AG04449 (cell line): Measurements from ENCODE around the gene NRXN2.

Experiments used
- CTCF ChIA-PET: fragments of 350-600 bp; formaldehyde crosslinking; extraction: SDS; loops from one replicate; lab custom pipeline; 2021; ENCODE audit warnings: antibody characterized with exemption; lab: Yijun Ruan, JAX
- POLR2A ChIA-PET: fragments of 400-600, 350-600 bp; formaldehyde crosslinking; extraction: SDS; loops from one replicate; lab custom pipeline; 2020; ENCODE audit warnings: antibody characterized with exemption, inconsistent platforms; lab: Yijun Ruan, JAX
- DNase-seq: peaks from one replicate; pipeline ENCODE4 v3.0.0-alpha.2; 2010; ENCODE audit warnings: low read depth, low spot score
- H3K4me3 ChIP-seq: 2 replicates; pipeline ENCODE4 v1.5.1; 2011; ENCODE audit warnings: low read depth, mild to moderate bottlenecking, control low read depth, low read length
- TF ChIP-seq, protein P1 (sequence below): IDR thresholded peaks from one replicate; pipeline ENCODE4 v1.5.1; 2011; ENCODE audit warnings: mild to moderate bottlenecking, moderate library complexity, low read length, control low read depth, inconsistent platforms; ENCODE audit not compliant: insufficient read depth; ENCODE audit errors: missing control alignments

NRXN2 gene

DNA sequence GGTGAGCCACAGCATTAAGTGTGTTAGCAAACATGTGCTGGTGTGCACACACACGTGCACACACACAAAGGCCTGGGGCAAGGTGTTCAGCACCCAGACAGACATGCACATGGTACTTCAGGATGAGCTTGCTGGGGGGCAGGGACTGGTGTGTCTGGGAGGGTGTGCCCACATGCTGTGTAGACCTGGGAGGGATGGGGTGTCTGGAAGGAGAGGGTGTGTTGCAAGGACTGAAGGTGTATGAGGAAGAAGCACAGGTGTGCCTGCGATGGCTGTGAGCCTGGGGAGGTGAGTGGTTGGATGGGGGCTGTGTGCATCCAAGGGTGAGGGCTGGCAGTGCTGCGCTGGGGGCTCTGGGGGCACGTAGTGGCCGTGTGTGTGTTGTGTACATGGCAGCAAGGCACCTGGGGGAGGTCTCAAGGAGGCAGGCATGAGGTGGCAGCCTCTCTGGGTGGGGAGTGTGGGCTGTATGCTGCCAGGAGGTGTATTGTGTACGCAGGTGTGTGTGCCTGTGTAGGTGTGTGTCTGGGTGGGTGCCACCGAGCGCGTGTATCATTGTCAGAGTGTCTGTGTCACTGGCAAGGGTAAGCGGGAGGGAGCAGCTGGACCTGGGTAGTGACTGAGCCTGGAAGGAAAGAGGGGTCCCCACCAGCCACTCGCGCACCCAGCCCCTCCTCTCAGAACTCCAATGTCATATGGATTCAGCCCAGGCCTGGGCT is 2.2 kb downstream of the NRXN2 start:
- no peak overlapping the region for H3K4me3 ChIP-seq
- ChIA-PET POLR2A (no interaction called here), CTCF (interaction anchor here (1.0 to 3.0 kb wide), 2 partner anchors 32 to 469 kb away, joined by 3 to 14 read pairs; no protein-coding TSS in a partner anchor)
- TF ChIP-seq, protein P1, sequence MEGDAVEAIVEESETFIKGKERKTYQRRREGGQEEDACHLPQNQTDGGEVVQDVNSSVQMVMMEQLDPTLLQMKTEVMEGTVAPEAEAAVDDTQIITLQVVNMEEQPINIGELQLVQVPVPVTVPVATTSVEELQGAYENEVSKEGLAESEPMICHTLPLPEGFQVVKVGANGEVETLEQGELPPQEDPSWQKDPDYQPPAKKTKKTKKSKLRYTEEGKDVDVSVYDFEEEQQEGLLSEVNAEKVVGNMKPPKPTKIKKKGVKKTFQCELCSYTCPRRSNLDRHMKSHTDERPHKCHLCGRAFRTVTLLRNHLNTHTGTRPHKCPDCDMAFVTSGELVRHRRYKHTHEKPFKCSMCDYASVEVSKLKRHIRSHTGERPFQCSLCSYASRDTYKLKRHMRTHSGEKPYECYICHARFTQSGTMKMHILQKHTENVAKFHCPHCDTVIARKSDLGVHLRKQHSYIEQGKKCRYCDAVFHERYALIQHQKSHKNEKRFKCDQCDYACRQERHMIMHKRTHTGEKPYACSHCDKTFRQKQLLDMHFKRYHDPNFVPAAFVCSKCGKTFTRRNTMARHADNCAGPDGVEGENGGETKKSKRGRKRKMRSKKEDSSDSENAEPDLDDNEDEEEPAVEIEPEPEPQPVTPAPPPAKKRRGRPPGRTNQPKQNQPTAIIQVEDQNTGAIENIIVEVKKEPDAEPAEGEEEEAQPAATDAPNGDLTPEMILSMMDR: no peak
- no peak for DNase-seq

DNA sequence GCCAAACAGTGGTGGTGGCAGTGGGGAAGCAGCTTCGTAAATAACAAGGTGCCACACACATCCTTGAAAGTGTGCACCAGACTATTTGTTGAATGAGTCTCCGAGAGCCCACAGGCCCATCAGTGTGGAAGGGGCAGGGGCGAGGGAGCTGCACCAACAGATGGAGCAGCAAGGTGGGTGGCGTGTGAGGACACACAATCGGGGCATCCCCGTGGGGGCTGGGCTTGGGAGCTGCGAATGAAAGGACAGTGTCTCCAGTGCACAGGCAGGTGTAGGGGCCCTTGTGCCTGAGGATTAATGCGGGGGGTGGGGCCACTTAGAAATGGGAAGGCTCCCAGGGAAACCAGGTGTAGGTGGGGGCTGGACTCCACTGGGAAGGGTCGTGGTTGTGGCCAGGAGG is 2.8 kb downstream of the NRXN2 start:
- ChIA-PET POLR2A (no interaction called here), CTCF (interaction anchor here (1.0 to 3.0 kb wide), 2 partner anchors 31 to 468 kb away, joined by 3 to 14 read pairs; no protein-coding TSS in a partner anchor)
- H3K4me3 ChIP-seq: no peak overlapping the region
- DNase-seq: no peak
- TF ChIP-seq, protein P1: no peak

DNA sequence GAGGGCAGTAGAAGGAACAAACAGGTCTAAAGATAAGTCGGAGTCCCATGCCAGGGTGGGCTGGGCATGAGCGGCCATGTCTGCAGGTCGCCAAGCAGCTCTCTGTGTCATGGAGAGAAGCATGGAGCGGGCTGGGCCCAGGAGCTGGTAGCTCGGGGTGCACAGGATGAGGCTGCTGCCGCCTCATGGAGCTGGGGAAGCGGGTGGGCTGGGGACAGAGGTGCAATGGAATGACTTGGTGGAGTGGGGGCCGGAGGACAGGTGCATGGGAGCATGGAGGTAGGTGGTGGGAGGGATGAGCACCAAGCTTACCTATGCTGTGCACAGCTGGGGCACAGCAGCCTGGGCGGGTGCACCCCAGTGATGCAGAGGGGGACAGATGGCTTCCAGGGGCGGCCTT is 3.6 kb downstream of the NRXN2 start:
- CTCF ChIA-PET: interaction anchor here (0.8 to 4.3 kb wide), 6 partner anchors 10 to 468 kb away, joined by 3 to 23 read pairs (median 4); no protein-coding TSS in a partner anchor
- TF ChIP-seq, protein P1: no peak

DNA sequence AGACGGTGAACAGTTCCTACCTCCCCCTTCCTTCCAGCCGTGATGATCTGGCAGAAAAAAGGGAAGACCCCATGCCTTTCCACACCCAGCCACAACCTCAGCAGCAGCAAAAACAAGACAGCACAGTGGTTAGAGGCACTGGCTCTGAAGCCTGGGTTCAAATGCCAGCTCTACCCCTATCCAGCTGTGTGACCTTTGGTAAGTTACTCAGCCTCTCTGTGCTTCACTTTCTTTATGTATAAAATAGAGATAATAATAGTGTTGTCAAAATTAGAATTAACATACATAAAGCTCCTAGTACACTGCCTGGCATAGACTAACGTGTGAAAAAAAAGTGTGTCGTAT is 4.2 kb downstream of the NRXN2 start:
- POLR2A ChIA-PET: no interaction called here

More for the DNA sequence above, 3.6 kb downstream of the NRXN2 start:
- no peak for DNase-seq
- POLR2A ChIA-PET: no interaction called here
- H3K4me3 ChIP-seq: no peak overlapping the region

DNA sequence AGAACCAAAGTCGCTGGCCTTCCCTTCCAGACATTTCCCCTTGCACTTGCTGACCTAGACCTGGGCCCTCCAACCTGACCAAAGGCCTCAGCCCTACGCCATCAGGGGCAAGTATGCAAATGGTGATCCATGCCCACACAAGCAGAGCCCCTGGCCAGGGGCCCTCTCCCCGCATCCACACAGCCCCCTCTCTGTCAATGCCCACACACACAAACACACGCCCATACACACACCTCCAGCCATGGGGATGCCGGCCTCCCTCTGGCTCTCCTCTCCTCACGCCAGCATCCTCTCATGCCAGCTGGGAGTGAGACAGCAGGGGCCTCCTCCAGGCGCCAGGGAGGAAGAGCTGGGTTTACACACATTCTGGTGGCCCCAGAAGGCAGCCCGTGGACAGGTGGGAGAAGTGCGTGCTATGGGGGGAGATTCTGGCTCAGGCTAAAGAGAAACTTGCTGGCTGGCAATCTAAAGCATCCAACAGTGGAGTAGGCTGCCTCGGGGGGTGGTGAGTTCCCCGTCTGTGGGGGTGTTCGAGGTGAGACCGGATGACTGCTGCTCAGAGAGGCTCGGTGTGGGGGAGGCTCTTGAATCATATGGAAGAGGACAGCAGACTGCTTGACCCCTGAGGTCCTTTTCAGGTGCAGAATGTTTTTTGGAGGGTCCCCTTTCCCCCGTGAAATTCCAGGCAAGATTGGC is 4.8 kb downstream of the NRXN2 start:
- H3K4me3 ChIP-seq: no peak overlapping the region
- DNase-seq: no peak
- CTCF ChIA-PET: interaction anchor here (0.7 to 4.3 kb wide), 8 partner anchors 8 to 269 kb away, joined by 3 to 23 read pairs (median 4); no protein-coding TSS in a partner anchor
- TF ChIP-seq, protein P1: no peak
- POLR2A ChIA-PET: no interaction called here

More for the DNA sequence above, 4.2 kb downstream of the NRXN2 start:
- CTCF ChIA-PET: interaction anchor here (0.9 to 4.3 kb wide), 4 partner anchors 10 to 270 kb away, joined by 3 to 23 read pairs (median 6); no protein-coding TSS in a partner anchor
- DNase-seq: no peak
- TF ChIP-seq, protein P1: no peak
- no peak overlapping the region for H3K4me3 ChIP-seq

DNA sequence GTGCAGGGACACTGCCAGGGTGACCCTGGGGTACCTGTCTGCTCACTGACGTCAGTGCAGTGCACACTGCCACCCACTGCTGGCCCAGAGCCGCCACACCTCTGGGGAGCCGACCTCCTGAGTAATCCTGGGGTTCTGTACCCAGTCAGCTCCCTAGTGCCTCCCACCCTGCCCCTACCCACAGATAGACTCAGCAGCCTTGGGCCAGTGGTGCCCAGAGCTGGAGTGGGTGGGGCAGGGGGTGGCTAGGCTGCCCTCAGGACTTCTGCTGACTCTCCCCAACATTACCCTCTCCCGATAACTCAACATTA is 5.8 kb downstream of the NRXN2 start:
- ChIA-PET CTCF (interaction anchor here (0.7 to 4.3 kb wide), 6 partner anchors 9 to 66 kb away, joined by 3 to 23 read pairs (median 4); partner anchors contain the start of gene RASGRP2), POLR2A (no interaction called here)
- no peak for DNase-seq
- TF ChIP-seq, protein P1: no peak
- no peak overlapping the region for H3K4me3 ChIP-seq
